Measurements from ENCODE around the gene JMJD8.
A peak's percentile ranks its signal among the peaks of the same experiment; 100 is the strongest.
"Not testable (repeated sequence)": the region's sequence is repeated elsewhere in the genome, so short reads cannot be mapped to it uniquely, and the experiment has no call there.

JMJD8 gene

DNA sequence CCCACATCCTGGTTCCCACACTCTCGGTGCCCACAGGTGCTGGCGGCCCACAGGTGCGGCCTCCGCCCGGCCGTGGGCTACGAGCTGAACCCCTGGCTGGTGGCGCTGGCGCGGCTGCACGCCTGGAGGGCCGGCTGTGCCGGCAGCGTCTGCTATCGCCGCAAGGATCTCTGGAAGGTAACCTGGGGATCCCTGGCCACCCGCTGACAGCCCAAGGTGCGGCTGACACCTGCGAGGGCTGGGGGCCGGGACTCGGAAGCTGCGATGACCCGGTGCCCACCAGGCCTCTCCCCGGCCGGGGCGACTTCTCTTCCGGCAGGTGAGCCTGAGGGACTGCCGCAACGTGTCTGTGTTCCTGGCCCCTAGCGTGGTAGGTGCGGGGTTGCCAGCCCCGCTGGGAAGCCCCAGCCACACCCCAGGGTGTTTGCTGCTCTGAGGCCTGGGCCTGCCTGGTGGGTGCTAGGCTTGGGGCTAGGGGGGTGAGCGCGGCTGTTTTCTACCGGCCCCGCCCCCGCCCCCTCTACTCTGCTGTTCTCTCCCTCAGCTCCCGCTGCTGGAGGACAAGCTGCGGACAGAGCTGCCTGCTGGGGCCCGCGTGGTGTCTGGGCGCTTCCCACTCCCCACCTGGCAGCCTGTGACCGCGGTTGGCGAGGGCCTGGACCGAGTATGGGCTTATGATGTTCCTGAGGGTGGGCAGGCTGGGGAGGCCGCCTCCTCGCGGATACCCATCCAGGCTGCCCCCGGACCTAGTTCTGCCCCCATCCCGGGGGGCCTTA, 37.8 kb upstream of the JMJD8 start:
- DNase-seq (ENCODE audit: low read depth), result no peak

DNA sequence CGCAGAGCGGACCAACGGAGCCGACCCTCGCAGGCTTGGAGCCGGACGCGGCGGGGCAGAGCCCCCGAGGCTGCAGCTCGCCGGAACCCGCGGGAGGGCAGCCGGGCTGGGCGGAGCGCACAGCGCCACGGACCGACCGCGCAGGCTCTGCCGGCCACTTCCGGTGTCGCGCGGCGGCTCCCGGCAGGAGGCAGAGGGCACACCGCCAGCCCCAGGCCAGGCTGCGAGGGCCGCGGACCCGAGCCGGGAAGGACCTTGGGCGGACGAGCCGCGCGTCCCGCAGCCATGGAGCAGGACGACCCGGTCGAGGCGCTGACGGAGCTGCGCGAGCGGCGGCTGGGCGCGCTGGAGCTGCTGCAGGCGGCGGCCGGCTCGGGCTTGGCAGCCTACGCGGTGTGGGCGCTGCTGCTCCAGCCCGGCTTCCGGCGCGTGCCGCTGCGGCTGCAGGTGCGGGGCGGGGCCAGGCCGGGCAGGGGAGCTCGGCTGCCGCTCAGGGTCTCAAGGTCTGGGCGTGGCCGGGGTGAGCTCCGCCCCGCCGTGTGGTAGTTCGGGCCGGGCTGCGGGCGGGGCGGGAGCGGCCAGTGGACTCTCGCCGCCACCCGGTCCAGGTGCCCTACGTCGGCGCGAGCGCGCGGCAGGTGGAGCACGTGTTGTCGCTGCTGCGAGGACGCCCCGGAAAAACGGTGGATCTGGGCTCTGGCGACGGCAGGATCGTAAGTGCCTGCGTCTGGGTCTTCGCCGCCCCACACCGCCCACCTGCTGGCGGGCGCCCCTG, 37.0 kb upstream of the JMJD8 start, which contains the start of gene ANTKMT:
Gene ANTKMT (plus strand): TSS at position 157 of the 775 bp plus-strand sequence. CDS start 129 bp downstream, at position 286.
- DNase-seq (ENCODE audit: low read depth), result peak; percentile 54

DNA sequence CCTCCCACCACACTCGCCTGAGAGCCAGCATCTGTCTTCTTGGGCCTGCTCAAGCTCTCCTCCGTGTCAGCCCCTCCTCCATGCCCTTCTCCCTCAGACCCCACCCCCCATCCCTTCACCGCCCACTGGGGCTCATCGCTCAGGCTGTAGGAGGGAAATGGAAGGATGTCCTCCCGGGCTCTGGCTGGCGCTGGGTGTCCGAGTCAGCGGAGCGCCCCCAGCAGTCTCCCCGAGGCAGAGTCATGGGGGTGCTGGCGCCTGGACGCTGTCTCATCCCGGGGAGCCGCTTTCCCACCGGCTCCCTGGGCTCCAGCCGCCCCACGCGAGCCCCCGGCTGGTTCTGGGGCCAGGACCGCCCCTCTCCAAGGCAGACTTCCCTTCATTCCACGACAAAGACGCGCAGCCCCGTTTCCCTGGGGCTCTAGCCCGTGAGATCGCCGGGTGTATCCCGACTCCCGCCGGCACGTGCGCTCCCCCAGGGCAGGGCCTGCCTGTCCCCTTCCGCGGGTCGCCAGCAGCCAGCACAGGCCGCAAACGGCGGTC, 36.4 kb upstream of the JMJD8 start:
- no peak for DNase-seq (ENCODE audit: low read depth)

DNA sequence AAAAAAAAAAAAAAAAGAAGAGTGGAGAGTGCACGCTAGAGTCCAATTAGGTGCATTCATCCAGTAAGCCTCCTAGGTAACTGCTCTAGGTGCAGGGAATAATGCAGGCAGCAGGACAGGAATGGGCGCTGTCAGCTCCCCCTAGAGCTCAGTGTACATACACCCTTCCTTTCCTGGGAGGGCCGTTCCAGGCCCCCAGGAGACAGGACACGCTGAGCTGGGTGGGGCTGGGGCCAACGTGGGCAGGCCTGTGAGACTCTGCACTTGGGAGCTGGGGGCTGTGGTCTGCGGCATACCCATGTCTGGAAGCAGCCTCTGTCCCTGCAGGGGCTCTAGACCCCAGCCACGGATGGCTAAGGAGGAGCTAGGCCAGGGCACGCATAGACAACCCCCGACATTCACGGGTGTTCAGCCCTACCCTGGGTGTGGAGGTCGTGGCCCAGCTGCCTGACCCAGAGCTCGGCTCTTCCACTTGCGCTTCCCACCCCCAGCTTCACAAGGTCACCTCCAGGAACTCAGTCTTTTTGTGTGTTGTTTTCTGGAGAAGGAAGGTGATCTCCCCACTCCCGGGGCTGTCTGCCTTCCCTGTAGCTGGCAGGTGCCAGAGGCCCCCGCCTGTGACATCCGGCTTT, 35.8 kb upstream of the JMJD8 start:
- no peak for DNase-seq (ENCODE audit: low read depth)

DNA sequence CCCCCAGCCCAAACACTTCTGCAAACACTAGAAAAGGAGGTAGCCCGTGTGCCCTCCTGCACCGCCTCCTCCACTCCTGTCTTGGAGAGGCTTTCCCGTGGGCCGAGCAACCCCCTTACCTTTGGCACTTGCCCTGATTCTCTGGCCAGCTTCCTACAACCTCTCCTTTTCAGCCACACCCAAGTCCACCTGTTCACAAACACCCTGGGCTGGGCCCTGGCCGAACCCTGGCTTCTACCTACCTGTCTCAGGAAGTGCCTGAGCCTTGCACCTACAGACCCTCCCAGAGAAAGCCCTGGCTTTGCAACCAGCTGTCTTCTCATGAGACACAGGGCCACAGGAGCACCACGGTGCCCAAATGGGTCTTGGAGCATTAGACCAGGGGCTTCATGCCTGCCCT, 34.8 kb upstream of the JMJD8 start:
- no peak for DNase-seq (ENCODE audit: low read depth)

DNA sequence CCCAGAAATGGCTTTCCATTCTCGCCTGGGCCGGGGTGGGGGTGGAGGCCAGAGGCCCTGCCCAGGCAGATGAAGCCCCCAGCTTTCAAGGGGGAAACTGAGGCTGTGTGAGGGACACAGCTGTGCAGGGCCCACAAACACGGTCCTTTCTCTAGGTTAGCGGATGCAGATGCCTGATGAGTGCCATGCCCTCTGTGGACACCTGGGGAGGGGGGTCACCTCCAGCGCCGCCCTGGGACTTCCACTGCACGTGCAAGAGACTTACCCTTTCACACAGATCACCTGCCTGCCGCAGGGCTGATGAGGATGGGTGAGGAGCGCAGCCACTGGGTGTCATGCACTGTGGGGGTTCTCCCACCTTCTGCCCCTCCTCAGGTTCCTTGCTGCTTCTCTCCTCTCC, 34.3 kb upstream of the JMJD8 start:
- no peak for DNase-seq (ENCODE audit: low read depth)

DNA sequence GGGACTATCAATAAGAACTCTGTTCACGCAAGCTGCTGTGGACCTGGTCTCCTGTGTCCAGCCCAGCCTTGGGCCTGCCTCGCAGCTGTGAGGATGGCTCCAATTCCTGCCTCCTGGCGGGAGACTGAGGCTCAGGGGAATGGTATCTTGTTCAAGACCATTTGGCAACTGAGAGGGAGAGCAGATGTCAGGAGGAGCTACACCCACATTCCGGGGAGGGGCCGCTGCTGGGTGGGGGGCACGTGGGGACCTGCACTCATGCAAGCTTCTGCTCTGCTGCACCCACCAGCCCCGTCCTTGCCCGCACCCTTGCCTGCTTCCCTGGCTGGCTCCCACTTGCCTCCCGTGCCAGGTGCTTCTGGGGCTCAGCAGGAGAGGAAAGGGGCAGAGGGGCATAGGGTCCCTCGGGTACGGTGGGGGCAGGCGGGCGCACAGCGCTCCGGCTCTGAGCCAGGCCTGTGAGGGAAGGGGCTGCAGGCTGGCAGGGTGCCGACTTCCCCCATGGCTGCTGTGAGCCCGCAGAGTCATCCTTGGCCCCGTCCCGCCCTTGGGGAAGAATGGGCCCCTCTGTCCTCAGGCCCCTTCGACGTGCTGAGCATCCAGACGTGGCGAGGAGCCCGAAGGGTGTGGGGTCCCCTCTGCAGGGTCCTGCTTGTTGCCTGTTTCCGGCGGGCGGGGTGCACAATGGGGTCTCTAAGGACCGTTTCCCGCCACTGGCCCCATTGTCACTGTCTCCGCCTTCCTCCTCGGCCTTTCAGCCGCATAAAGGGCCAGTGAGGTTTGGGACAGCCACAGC, 33.5 kb upstream of the JMJD8 start:
- no peak for DNase-seq (ENCODE audit: low read depth)

DNA sequence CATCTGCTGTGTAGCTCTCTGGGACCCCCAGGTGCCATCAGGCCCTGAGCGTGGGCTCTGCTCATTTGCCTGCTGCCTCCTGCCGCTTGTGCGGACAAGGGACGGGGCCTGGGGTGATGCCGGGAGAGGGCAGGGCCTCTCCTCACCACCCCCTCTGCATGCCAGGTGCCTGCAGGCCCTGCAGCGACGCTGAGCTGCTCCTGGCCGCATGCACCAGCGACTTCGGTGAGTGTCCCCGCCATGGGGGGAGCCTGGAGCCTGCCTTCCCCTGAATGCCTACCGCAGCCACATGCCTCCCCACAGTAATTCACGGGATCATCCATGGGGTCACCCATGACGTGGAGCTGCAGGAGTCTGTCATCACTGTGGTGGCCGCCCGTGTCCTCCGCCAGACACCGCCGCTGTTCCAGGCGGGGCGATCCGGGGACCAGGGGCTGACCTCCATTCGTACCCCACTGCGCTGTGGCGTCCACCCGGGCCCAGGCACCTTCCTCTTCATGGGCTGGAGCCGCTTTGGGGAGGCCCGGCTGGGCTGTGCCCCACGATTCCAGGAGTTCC, 32.7 kb upstream of the JMJD8 start:
- no peak for DNase-seq (ENCODE audit: low read depth)

DNA sequence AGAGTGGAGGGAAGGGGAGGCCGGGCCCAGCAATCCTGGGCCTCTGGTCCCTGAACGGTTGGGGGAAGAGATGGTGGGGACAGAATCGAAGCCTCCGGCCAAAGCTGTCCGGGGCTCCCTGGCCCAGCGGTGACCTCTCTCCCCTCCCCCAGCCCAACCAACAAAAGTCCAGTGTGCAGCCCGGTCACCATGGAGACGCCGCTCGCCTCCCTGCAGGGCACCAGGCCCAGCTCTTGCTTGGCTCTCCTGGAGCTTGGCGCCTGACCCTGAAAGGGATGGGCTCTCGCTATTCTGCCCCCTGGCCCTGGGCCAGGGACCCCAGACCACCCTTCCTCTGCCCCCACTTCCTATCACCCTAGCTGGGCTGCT, 32.0 kb upstream of the JMJD8 start:
- no peak for DNase-seq (ENCODE audit: low read depth)

DNA sequence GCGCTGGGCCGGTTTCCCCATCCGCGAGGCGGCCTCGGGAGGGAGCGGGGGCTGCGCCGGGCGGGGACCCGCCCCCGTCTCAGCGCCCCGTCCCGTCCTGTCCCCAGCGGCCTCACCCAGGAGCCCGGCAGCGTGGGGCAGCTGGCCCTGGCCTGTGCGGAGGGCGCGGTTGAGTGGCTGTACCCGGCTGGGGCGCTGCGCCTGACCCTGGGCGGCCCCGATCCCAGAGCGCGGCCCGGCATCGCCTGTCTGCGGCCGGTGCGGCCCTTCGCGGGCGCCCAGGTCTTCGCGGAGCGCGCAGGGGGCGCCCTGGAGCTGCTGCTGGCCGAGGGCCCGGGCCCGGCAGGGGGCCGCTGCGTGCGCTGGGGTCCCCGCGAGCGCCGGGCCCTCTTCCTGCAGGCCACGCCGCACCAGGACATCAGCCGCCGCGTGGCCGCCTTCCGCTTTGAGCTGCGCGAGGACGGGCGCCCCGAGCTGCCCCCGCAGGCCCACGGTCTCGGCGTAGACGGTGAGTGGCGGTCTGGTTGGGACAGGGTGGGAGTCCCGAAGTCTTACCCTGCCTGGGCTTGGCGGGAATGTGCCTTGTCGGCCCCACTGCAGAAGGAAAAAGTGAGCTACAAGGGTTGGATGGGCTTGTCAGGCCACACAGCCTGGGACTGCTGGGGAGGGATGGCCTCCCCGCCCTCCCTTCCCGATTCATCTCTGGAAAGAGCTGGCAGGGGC, 31.5 kb upstream of the JMJD8 start:
- no peak for DNase-seq (ENCODE audit: low read depth)

DNA sequence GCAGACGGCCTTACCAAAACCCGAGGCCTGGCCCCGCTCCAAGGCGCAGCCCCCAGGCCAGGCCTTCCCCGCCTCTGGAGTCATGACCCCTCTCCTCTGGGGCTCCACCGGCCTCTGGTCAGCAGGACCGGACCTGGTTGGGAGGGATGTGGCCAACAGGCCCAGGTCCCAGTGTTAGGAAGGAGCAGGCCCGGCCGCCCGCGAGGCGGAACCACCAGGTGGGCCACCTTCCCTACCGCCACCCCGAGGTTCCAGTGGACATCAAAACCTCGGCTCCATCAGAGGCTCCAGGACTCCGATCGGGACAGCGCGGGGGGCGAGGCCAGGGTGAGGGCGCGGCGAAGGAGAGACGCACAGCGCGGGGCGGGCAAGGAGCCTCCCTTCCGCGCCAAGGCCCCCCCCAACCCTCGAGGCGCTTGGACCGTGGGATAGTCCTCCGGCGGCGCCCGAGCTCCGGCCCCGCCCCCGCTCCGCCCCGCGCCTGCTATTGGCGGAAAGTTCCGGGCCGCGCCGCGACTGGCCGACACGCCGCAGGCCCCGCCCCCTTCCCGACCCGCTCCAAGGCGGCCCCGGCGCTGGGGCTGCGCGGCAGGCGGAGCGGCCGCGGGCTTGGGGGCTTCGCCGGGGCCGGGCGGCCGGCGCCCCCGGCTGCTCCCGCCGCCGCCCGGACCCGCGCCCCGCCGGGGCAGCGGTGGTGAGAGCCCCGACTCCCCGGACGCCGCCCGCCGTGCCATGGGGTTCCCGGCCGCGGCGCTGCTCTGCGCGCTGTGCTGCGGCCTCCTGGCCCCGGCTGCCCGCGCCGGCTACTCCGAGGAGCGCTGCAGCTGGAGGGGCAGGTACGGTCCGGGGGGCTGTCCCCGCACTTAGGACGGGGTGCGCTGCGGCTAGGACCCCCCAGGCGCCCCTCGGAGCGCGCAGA, 30.7 kb upstream of the JMJD8 start, which contains the start of gene METRN:
Gene METRN (plus strand): TSS at position 561 of the 919 bp plus-strand sequence. CDS start 172 bp downstream, at position 733.
- DNase-seq (ENCODE audit: low read depth), result peak; percentile 86

DNA sequence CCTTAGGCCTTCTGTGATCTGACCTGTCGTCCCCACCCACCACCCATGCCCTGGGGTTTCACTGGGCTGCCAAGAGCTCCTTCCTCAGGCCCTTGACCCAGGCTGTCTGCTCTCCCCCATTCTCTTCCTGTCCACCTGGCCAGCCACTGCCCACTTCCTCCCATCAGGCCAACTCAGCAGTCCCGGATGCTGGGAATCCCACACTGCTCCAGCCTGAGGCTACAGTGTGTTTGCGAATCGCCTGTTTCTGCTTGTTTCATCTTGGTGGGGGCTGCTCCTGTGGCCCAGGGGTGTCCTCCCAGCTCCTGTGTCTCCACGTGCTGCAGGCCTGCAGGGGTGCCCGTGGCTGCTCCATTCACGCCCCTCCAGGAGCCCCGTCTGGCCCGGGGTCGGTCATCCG, 29.9 kb upstream of the JMJD8 start:
- DNase-seq (ENCODE audit: low read depth), result no peak

DNA sequence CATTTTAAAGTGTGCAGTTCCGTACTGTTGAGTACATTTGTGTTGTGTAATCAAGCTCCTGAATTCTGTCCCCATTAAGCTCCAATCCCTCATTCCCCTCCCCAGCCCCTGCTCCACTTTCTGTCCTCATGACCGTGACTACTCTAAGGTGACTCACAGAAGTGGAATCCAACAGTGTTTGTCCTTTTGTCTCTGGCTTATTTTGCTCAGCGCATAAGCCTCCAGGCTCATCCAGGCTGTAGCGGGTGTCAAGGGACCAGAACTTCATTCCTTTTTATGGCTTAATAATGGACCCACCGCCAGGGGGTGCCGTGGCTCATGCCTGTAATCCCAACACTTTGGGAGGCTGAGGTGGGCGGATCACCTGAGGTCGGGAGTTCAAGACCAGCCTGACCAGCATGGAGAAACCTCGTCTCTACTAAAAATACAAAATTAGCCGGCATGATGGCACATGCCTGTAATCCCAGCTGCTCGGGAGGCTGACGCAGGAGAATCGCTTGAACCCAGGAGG, 28.7 kb upstream of the JMJD8 start:
- DNase-seq (ENCODE audit: low read depth), result not testable (repeated sequence)

DNA sequence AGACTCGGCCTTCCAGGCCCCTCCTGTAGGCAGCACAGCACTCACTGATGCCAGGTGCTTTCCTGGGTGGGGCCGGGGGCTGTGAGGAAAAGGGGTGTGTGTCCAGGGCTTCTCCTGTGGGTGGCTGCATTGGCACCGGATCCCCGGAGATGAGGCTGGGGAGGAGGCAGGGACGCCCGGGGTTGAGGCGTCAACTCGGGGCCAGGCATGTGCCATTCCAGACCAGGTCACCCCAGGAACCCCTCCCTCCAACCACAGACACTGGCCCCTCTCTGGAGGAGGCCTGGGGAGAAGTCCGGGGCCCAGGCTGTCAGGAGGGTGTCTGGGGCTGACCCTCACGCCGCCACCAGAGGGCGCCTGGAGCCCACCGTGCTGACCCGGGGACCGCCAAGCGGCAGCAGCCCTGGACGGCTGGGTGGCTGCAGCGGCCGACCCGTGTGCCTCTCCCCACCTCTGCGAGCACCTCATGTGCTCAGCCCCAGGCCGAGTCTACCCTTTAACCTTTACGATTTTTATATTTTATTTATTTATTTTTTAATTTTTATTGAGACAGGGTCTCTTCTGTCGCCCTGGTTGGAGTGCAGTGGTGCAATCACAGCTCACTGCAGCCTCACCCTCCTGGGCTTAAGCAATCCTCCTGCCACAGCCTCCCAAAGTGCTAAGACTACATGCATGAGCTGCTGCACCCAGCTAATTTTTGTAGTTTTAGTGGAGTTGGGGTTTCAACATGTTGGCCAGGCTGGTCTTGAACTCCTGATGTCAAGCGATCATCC, 27.6 kb upstream of the JMJD8 start:
- DNase-seq (ENCODE audit: low read depth), result peak; percentile 73

DNA sequence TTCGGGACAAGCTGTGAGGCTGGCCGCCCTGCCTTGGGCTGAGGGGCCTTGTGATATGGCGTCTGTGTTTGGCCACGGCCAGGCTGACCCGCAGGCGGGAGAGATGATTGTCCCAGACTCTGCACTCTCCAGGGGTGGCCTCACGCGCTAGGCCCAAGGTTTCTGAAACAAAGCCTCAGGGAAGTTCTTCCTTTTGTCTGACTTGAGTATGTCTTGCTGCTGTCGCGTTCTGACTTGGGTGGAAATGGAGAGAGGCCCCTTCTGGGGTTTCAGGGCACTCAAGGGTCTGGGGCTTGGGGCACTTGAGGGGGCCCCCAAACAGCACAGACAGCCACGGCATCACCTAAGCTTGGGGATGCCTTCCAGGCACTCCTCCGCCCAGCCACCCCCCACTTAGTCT, 26.9 kb upstream of the JMJD8 start:
- no peak for DNase-seq (ENCODE audit: low read depth)

DNA sequence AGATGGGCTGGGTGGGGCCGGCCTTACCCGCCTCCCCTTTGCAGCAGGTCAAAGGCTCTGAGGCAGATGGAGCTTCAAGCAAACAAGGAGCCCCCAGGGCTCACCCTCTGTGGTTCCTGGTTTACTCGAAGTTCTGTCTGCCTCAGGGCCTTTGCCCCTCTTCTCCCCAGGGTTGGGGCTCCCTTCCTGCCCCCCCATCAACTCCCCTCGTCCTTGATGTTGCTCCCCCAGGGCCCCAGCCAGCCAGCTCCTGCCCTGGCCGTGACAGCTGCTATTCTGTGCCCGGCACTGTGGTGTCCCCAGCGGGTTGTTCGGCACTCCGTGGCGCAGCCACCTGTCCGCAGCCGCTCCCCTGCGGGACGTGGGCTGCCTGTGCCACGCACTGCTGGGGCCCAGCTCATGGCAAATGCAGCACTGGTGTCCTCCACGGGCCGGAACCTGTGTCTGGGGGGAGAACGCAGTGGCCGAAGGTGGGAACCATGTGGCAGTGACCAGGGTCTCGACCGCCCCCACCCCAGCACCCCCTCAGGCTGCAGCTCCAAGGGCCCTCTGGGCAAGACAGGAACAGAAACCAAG, 26.5 kb upstream of the JMJD8 start:
- DNase-seq (ENCODE audit: low read depth), result no peak

DNA sequence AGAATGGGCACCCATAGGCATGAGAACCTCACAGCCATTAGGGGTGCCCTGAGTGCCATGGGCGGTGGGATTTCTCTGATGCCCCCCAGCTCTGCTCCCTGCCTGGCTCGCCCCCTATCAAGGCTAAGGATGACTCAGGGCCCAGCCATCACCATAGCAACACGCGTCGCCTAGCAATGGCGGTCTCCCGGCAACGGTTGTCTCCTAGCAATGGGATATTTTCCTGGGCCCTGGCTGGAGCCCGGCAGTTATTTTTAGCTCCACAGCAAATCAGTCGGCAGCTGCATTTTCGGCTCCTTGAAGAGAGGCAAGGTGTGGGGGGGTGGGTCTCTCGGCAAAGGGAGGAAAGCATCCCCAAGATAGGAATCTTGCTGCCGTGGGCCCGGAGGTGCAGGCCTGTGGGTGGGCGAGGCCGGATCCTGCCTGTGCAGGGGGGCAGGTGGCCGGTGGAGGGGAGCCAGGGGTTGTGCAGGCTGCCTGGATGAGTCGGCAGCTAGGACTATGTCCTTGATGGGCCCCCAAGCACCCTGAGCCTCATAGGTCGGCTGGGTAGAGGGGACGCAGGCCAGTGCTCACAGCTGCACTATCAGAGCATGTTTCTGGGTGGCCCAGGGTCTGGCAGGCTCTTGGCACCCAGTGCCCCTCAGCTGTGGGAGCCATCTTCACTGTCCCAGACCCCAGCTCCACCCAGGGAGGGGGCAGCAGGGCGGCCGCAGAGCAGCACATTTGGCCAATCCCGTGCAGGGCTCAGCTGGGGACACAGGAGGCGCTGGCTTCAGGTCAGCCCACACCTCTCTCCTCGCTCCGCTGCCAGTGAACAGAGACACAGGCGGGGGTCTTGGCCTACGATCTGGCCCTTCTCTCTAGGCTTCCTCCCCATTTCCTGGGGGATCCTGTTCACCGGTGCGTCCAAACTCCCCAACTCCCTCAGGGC, 25.7 kb upstream of the JMJD8 start:
- no peak for DNase-seq (ENCODE audit: low read depth)
